Measurements from ENCODE around the gene LMOD2.

The LMOD2 gene

GRCh38 chr7:123655614-123656013 is at the start of gene LMOD2:
LMOD2 (plus strand) TSS chr7:123655866; CDS start chr7:123655964, 98 bp downstream.
- H4K20me1 ChIP-seq (ENCODE audit: insufficient read depth, low read length) = no peaks in the 10 kb centered on the region
- TF ChIP-seq EZH2 (optimal IDR thresholded peaks at IDR 0.05; ENCODE audit: low read depth, low read length) = no peak
- TF ChIP-seq, protein P1, sequence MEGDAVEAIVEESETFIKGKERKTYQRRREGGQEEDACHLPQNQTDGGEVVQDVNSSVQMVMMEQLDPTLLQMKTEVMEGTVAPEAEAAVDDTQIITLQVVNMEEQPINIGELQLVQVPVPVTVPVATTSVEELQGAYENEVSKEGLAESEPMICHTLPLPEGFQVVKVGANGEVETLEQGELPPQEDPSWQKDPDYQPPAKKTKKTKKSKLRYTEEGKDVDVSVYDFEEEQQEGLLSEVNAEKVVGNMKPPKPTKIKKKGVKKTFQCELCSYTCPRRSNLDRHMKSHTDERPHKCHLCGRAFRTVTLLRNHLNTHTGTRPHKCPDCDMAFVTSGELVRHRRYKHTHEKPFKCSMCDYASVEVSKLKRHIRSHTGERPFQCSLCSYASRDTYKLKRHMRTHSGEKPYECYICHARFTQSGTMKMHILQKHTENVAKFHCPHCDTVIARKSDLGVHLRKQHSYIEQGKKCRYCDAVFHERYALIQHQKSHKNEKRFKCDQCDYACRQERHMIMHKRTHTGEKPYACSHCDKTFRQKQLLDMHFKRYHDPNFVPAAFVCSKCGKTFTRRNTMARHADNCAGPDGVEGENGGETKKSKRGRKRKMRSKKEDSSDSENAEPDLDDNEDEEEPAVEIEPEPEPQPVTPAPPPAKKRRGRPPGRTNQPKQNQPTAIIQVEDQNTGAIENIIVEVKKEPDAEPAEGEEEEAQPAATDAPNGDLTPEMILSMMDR (IDR thresholded peaks at IDR 0.05; ENCODE audit: low read length) = no peak
- TF ChIP-seq EZH2phosphoT487 (IDR thresholded peaks at IDR 0.05; ENCODE audit: low read length) = no peak
- H3K4me3 ChIP-seq (ENCODE audit: low read length) = no peak within 1 kb of the TSS
- no peaks in the 10 kb centered on the region for H3K27me3 ChIP-seq (replicated peaks; ENCODE audit: insufficient read depth, low read length)
- no peak within 1 kb of the TSS for H3K9ac ChIP-seq (ENCODE audit: low read length)
- DNase-seq = no peak
- H3K27ac ChIP-seq (ENCODE audit: low read length) = no peak within 1 kb of the TSS
- no peaks in the 10 kb centered on the region for H3K4me1 ChIP-seq (ENCODE audit: low read length)
- no peaks in the 10 kb centered on the region for H3F3A ChIP-seq (ENCODE audit: insufficient read depth, low read length)
- no peaks in the 10 kb centered on the region for H3K9me2 ChIP-seq (replicated peaks; ENCODE audit: insufficient read depth, low read length)
- no peaks in the 10 kb centered on the region for H3K79me2 ChIP-seq (ENCODE audit: low read length)
- no peak within 1 kb of the TSS for H3K4me2 ChIP-seq (ENCODE audit: low read depth, low read length)
- no peaks in the 10 kb centered on the region for H3K36me3 ChIP-seq (replicated peaks; ENCODE audit: insufficient read depth, low read length)
- H2AFZ ChIP-seq (ENCODE audit: low read length) = no peak within 1 kb of the TSS
- H3K9me3 ChIP-seq (replicated peaks; ENCODE audit: insufficient read depth, low read length) = no peaks in the 10 kb centered on the region

- no peak overlapping the region for H2AFZ ChIP-seq (ENCODE audit: low read length)
- H3K79me2 ChIP-seq (ENCODE audit: low read length) = no peaks in the 10 kb centered on the region
- no peak overlapping the region for H3K9ac ChIP-seq (ENCODE audit: low read length)
- H3K4me3 ChIP-seq (ENCODE audit: low read length) = no peak overlapping the region
- no peak overlapping the region for H3K4me2 ChIP-seq (ENCODE audit: low read depth, low read length)
- no peaks in the 10 kb centered on the region for H3K9me2 ChIP-seq (replicated peaks; ENCODE audit: insufficient read depth, low read length)
- no peaks in the 10 kb centered on the region for H4K20me1 ChIP-seq (ENCODE audit: insufficient read depth, low read length)
- DNase-seq = no peak
- no peaks in the 10 kb centered on the region for H3K9me3 ChIP-seq (replicated peaks; ENCODE audit: insufficient read depth, low read length)
- peaks cover 13% of the 10 kb centered on the region for H3K4me1 ChIP-seq (ENCODE audit: low read length)
- H3K27ac ChIP-seq (ENCODE audit: low read length) = no peak overlapping the region
- no peaks in the 10 kb centered on the region for H3F3A ChIP-seq (ENCODE audit: insufficient read depth, low read length)
- no peaks in the 10 kb centered on the region for H3K27me3 ChIP-seq (replicated peaks; ENCODE audit: insufficient read depth, low read length)
- TF ChIP-seq EZH2 (optimal IDR thresholded peaks at IDR 0.05; ENCODE audit: low read depth, low read length) = no peak
- TF ChIP-seq, protein P1 (IDR thresholded peaks at IDR 0.05; ENCODE audit: low read length) = no peak
- TF ChIP-seq EZH2phosphoT487 (IDR thresholded peaks at IDR 0.05; ENCODE audit: low read length) = no peak
- H3K36me3 ChIP-seq (replicated peaks; ENCODE audit: insufficient read depth, low read length) = no peaks in the 10 kb centered on the region
Observed at GRCh38 chr7:123607423-123607975, 48.2 kb upstream of the LMOD2 start.

GRCh38 chr7:123608991-123609882 is 46.4 kb upstream of the LMOD2 start:
- TF ChIP-seq EZH2 (optimal IDR thresholded peaks at IDR 0.05; ENCODE audit: low read depth, low read length) (no peak), EZH2phosphoT487 (IDR thresholded peaks at IDR 0.05; ENCODE audit: low read length) (no peak)
- TF ChIP-seq, protein P1 (IDR thresholded peaks at IDR 0.05; ENCODE audit: low read length) = no peak
- Histone ChIP-seq H3K27me3 (replicated peaks; ENCODE audit: insufficient read depth, low read length) (no peaks in the 10 kb centered on the region), H2AFZ (ENCODE audit: low read length) (0 out of 2 replicates have a peak overlapping the region, but pooled peaks have one; percentile 8), H3F3A (ENCODE audit: insufficient read depth, low read length) (no peaks in the 10 kb centered on the region), H3K9me3 (replicated peaks; ENCODE audit: insufficient read depth, low read length) (no peaks in the 10 kb centered on the region), H3K4me1 (ENCODE audit: low read length) (peaks cover 13% of the 10 kb centered on the region), H3K27ac (ENCODE audit: low read length) (no peak overlapping the region), H3K36me3 (replicated peaks; ENCODE audit: insufficient read depth, low read length) (no peaks in the 10 kb centered on the region), H4K20me1 (ENCODE audit: insufficient read depth, low read length) (no peaks in the 10 kb centered on the region), H3K4me3 (ENCODE audit: low read length) (no peak overlapping the region), H3K79me2 (ENCODE audit: low read length) (no peaks in the 10 kb centered on the region), H3K9ac (ENCODE audit: low read length) (no peak overlapping the region), H3K9me2 (replicated peaks; ENCODE audit: insufficient read depth, low read length) (no peaks in the 10 kb centered on the region), H3K4me2 (ENCODE audit: low read depth, low read length) (peak overlapping the region; percentile 3; the same call in 1 of the 2 replicates)
- no peak for DNase-seq
